Skeletal muscle satellite cell (primary cell): ENCODE data around the gene DNAJC5G.
"Not testable (repeated sequence)": the region's sequence is repeated elsewhere in the genome, so short reads cannot be mapped to it uniquely, and the experiment has no call there.

Experiments used
- H3K27me3 ChIP-seq: 2 replicates; pipeline ENCODE4 v1.7.0; 2013; ENCODE audit warnings: low read length; ENCODE audit not compliant: control insufficient read depth, insufficient read depth
- H3K36me3 ChIP-seq: 2 replicates; pipeline ENCODE4 v1.7.0; 2013; ENCODE audit warnings: mild to moderate bottlenecking, control low read depth, low read length; ENCODE audit not compliant: insufficient read depth
- H3K4me1 ChIP-seq: 2 replicates; pipeline ENCODE4 v1.7.0; 2013; ENCODE audit warnings: low read length; ENCODE audit not compliant: control insufficient read depth, insufficient read depth
- H3K4me2 ChIP-seq: 2 replicates; pipeline ENCODE4 v1.7.0; 2013; ENCODE audit warnings: mild to moderate bottlenecking, low read length
- H3K4me3 ChIP-seq: 2 replicates; pipeline ENCODE4 v1.7.0; 2013; ENCODE audit warnings: low read length
- H3K9ac ChIP-seq: 2 replicates; pipeline ENCODE4 v1.7.0; 2013; ENCODE audit warnings: mild to moderate bottlenecking, low read depth, low read length, moderate library complexity
- H3K9me3 ChIP-seq: replicated peaks from 2 replicates; pipeline ENCODE4 v1.7.0; 2013; ENCODE audit warnings: mild to moderate bottlenecking, control low read depth, low read length

Gene DNAJC5G

GRCh38 chr2:27270131-27270530 lies 5.1 kb upstream of the DNAJC5G start:
- Histone ChIP-seq H3K9me3 (no peaks in the 10 kb centered on the region), H3K4me1 (peaks cover under 1% of the 10 kb centered on the region), H3K27me3 (peaks cover 49% of the 10 kb centered on the region)

GRCh38 chr2:27270670-27271069 lies 4.6 kb upstream of the DNAJC5G start:
- no peak overlapping the region for H3K9ac ChIP-seq
- no peaks in the 10 kb centered on the region for H3K9me3 ChIP-seq
- no peaks in the 10 kb centered on the region for H3K36me3 ChIP-seq
- H3K4me2 ChIP-seq = no peak overlapping the region
- no peak overlapping the region for H3K4me3 ChIP-seq
- peaks cover 46% of the 10 kb centered on the region for H3K27me3 ChIP-seq
- no peaks in the 10 kb centered on the region for H3K4me1 ChIP-seq

More at GRCh38 chr2:27270131-27270530, 5.1 kb upstream of the DNAJC5G start:
- Histone ChIP-seq H3K4me3 (no peak overlapping the region), H3K36me3 (no peaks in the 10 kb centered on the region), H3K4me2 (no peak overlapping the region), H3K9ac (no peak overlapping the region)

- Histone ChIP-seq H3K4me2 (no peak overlapping the region), H3K36me3 (no peaks in the 10 kb centered on the region), H3K9me3 (no peaks in the 10 kb centered on the region), H3K4me3 (no peak overlapping the region), H3K27me3 (peaks cover 44% of the 10 kb centered on the region), H3K9ac (no peak overlapping the region), H3K4me1 (no peaks in the 10 kb centered on the region)
Observed at GRCh38 chr2:27271631-27272340, 3.4 kb upstream of the DNAJC5G start.

GRCh38 chr2:27272537-27273522 lies 2.4 kb upstream of the DNAJC5G start:
- H3K4me1 ChIP-seq, H3K36me3 ChIP-seq, H3K4me3 ChIP-seq, H3K4me2 ChIP-seq, H3K9me3 ChIP-seq, H3K9ac ChIP-seq: not testable (repeated sequence)
- peaks cover 41% of the 10 kb centered on the region for H3K27me3 ChIP-seq

- no peak overlapping the region for H3K9ac ChIP-seq
- no peaks in the 10 kb centered on the region for H3K9me3 ChIP-seq
- no peak overlapping the region for H3K4me2 ChIP-seq
- peaks cover 26% of the 10 kb centered on the region for H3K27me3 ChIP-seq
- H3K4me3 ChIP-seq = no peak overlapping the region
- no peaks in the 10 kb centered on the region for H3K36me3 ChIP-seq
- peaks cover 25% of the 10 kb centered on the region for H3K4me1 ChIP-seq
Observed at GRCh38 chr2:27278010-27278409, 2.8 kb downstream of the DNAJC5G start.

GRCh38 chr2:27280826-27281225 lies 5.6 kb downstream of the DNAJC5G start:
- no peak overlapping the region for H3K4me2 ChIP-seq
- no peak overlapping the region for H3K9ac ChIP-seq
- H3K9me3 ChIP-seq = no peaks in the 10 kb centered on the region
- no peaks in the 10 kb centered on the region for H3K36me3 ChIP-seq
- H3K4me1 ChIP-seq = peaks cover 26% of the 10 kb centered on the region
- H3K4me3 ChIP-seq = no peak overlapping the region
- H3K27me3 ChIP-seq = peaks cover 38% of the 10 kb centered on the region

- no peak overlapping the region for H3K9ac ChIP-seq
- no peak overlapping the region for H3K4me2 ChIP-seq
- H3K4me3 ChIP-seq = no peak overlapping the region
- H3K4me1 ChIP-seq = peaks cover 26% of the 10 kb centered on the region
- no peaks in the 10 kb centered on the region for H3K36me3 ChIP-seq
- no peaks in the 10 kb centered on the region for H3K9me3 ChIP-seq
- H3K27me3 ChIP-seq = peaks cover 39% of the 10 kb centered on the region
Observed at GRCh38 chr2:27281442-27281841, 6.2 kb downstream of the DNAJC5G start.

GRCh38 chr2:27281855-27282559 lies 6.8 kb downstream of the DNAJC5G start, which contains the start of gene TRIM54:
Gene TRIM54 (plus strand): TSS chr2:27282429. CDS start chr2:27282732, 303 bp downstream.
- peaks cover 42% of the 10 kb centered on the region for H3K27me3 ChIP-seq
- peak within 1 kb of the TSS; percentile 31 for H3K4me2 ChIP-seq
- peaks cover 26% of the 10 kb centered on the region for H3K4me1 ChIP-seq
- H3K9me3 ChIP-seq = no peaks in the 10 kb centered on the region
- H3K36me3 ChIP-seq = no peaks in the 10 kb centered on the region
- no peak within 1 kb of the TSS for H3K4me3 ChIP-seq
- H3K9ac ChIP-seq = no peak within 1 kb of the TSS

GRCh38 chr2:27282892-27283291 lies 7.7 kb downstream of the DNAJC5G start:
- H3K27me3 ChIP-seq = peaks cover 46% of the 10 kb centered on the region
- no peak overlapping the region for H3K4me3 ChIP-seq
- no peak overlapping the region for H3K9ac ChIP-seq
- no peak overlapping the region for H3K4me2 ChIP-seq
- no peaks in the 10 kb centered on the region for H3K9me3 ChIP-seq
- H3K4me1 ChIP-seq = peaks cover 26% of the 10 kb centered on the region
- no peaks in the 10 kb centered on the region for H3K36me3 ChIP-seq

- peaks cover 26% of the 10 kb centered on the region for H3K4me1 ChIP-seq
- no peak overlapping the region for H3K9ac ChIP-seq
- H3K4me3 ChIP-seq = no peak overlapping the region
- no peaks in the 10 kb centered on the region for H3K9me3 ChIP-seq
- H3K4me2 ChIP-seq = no peak overlapping the region
- peaks cover 51% of the 10 kb centered on the region for H3K27me3 ChIP-seq
- H3K36me3 ChIP-seq = no peaks in the 10 kb centered on the region
Observed at GRCh38 chr2:27284996-27285395, 9.8 kb downstream of the DNAJC5G start.

GRCh38 chr2:27285481-27285880 lies 10.2 kb downstream of the DNAJC5G start:
- no peaks in the 10 kb centered on the region for H3K9me3 ChIP-seq
- H3K9ac ChIP-seq = no peak overlapping the region
- H3K4me3 ChIP-seq = no peak overlapping the region
- peaks cover 51% of the 10 kb centered on the region for H3K27me3 ChIP-seq
- H3K36me3 ChIP-seq = no peaks in the 10 kb centered on the region
- no peak overlapping the region for H3K4me2 ChIP-seq
- peaks cover 25% of the 10 kb centered on the region for H3K4me1 ChIP-seq
